ENCODE results near the gene P2RY14.
A peak's percentile ranks its signal among the peaks of the same experiment; 100 is the strongest.

The P2RY14 gene

GRCh38 chr3:151213151-151213550, 65.2 kb downstream of the P2RY14 start:
- ATAC-seq, result no peak

DNA sequence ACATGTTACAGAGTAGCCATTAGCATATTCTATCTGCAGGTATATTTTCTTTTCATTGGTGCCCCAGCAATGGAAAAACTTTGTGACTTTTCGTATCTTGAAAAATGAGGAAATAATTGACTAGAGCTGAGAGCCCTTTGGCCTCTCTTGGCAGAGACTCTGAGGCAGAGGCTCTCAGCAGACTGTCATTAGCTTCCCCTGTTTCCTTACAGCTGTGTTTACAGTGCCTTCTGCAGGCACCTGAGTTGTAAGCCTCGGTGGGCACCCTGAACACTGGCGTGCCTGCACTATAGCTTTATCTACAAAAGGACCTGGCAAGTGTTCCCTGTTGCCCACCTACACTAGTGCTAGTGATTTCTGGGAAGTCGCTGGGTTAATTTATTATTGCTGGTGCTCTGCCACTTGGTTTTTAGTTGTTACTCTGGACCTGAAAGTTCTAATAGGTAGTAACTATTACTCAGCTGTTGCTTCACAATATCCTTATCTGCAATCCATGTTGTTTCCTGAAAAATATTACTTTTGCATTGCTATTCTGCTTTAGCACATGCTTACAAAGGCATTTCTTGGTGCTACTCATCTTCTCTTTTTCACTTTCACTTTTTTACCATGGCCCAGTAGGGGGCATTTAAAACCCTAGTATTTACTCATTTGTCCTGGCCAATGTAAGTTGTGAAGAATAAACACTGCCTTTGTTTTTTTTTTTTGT, 67.5 kb downstream of the P2RY14 start:
- ATAC-seq, result no peak

DNA sequence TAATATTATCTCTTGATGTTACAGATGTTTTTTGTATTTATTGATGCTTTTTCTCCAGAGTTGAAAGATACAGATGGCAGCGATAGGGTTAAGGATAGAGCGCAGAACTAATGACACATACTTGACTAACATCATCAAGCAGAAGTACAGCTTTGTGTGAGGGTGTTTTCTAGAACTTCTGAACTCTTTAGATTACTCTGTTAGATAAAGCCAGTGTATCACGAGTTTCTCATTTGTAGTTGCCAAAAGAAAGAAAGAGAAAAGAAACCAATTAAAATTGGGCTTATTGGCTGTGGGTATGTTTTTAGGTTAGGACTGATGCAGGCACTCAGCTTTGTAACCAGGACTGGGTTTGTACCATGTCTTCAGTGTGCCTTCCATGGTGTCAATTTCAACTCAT, 68.7 kb downstream of the P2RY14 start:
- peak; percentile 81 to 85 for ATAC-seq

GRCh38 chr3:151206201-151206600, 72.1 kb downstream of the P2RY14 start:
- peak; percentile 9 to 13 for ATAC-seq

- no peak for ATAC-seq
These were observed 72.9 kb downstream of the P2RY14 start for GRCh38 chr3:151205482-151205881.

GRCh38 chr3:151204530-151205402, 73.6 kb downstream of the P2RY14 start:
- ATAC-seq, result peak; percentile 17 to 18

- ATAC-seq, result peak; percentile 72
These were observed 75.3 kb downstream of the P2RY14 start, which contains the start of gene GPR171 for GRCh38 chr3:151203051-151203420. GPR171 (minus strand) TSS chr3:151203216; CDS start chr3:151199386, 3,830 bp downstream.

- no peak for ATAC-seq
These were observed 77.2 kb downstream of the P2RY14 start for GRCh38 chr3:151201051-151201730.

DNA sequence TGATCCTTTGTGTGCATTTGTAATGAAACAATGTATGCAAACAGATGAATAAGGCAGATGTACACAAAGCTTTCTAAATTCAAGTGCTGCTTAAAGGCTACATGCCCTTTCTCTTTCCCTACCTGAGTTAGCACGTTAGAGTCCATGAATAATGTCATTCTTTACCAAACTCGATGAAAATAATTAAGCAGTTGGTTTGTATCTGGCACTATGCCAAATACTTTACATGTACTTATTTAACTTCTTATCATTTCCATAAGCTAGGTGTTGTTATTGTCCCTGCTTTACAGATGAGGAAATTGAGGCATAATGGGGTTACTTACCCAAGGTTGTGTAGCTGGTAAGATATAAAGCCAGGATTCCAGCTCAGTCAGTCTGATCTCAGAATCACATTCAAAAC, 77.8 kb downstream of the P2RY14 start:
- no peak for ATAC-seq

DNA sequence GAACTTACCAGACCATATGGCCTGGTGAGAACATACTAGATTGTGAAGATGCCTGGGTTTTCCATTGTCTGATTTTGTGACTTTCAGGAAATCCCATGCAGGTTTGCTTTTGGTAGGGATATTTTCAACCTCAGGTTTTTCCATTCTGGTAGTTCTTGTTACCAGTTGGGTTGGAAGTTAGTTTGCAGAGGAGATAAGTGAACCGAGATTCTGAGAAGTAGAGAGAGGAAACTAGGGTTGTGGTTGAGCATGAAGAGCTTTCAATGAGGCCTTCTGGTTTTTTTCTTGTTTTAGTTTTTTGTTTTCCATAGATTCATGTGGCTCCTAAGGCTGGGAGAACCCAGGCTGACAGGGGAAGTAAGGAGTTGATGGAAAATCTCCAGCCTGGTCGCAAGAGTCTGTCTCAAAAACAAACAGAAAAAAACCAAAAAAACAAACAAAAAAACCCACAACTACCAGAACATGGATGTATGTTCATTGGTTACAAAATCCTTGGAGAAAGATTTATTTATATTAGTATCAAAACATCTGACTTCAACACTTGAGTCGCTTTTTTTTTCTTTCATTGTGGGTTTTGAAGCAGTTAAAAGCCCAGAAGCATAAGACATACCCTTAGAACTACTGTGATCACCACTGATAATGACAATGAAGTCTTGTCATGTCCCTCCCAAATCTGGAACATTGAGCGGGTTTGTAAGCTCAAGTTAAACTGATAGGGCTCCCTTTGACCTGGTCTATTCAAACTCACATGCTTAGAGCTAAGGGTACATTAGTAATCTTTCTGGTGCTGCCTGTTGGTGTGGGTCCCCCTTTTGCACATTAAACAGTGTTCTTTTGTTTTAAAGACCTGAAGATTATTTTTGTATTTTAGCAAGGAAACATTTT, 78.5 kb downstream of the P2RY14 start:
- no peak for ATAC-seq

DNA sequence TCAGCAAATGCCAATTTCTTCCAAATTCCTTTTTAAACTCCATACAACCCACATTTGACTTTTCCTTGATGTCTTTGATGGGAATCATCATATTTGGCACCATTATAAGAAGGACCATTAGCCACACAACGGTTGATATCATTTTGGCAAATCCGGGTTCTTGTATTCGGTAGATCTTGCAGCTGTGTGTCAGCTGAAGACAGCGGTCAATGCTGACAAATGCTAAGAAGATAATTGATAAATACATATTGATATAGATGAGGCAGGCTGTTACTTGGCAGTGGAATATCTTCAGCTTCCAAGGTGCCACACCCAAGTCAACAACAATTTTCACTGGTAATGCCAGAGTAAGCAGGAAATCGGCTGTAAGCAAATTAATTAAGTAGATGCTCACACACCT, 79.5 kb downstream of the P2RY14 start:
- no peak for ATAC-seq

DNA sequence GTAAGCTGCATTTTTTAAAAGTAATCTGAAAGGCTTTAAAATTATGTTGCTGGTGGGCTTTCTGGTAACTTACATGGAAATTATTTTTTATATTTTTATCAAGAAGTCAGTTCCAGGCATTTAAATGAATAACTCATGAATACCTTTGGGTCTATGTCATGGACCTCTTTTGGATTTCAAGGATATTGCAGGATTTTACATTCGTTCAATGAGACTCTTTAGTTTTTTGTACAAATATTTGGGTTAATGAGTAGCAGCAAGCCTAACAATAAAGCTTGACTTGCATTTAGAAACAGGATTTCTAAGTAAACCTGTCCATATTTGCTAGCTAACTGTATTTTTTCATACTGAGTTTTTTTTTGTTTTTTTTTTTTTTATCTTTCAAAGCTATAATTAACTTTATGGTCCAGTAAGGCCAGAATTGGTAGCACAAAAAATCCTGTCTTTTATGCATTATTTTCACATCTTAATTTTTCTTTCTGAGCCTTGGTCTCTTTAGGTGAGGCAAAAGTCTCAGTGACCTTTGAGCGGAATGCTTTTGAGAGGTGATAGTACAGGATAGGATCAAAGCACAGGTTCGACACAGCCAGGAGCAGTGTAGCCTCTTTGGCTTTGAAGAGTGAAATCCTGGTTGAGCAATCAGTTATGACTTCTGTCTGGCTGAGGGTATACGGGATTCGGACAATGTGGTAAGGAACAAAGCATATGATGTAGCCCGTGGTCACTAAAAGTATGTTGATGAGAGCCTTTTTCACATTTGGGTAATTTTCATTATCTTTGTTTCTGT, 80.2 kb downstream of the P2RY14 start:
- ATAC-seq, result no peak

GRCh38 chr3:151197228-151197627, 81.1 kb downstream of the P2RY14 start:
- ATAC-seq, result no peak

- no peak for ATAC-seq
These were observed 81.9 kb downstream of the P2RY14 start for GRCh38 chr3:151196434-151196833.

GRCh38 chr3:151195826-151196225, 82.5 kb downstream of the P2RY14 start:
- no peak for ATAC-seq

GRCh38 chr3:151192545-151192944, 85.8 kb downstream of the P2RY14 start:
- ATAC-seq, result no peak

GRCh38 chr3:151191095-151191494, 87.2 kb downstream of the P2RY14 start:
- peak in 1 of 2 donors; percentile 51 for ATAC-seq

DNA sequence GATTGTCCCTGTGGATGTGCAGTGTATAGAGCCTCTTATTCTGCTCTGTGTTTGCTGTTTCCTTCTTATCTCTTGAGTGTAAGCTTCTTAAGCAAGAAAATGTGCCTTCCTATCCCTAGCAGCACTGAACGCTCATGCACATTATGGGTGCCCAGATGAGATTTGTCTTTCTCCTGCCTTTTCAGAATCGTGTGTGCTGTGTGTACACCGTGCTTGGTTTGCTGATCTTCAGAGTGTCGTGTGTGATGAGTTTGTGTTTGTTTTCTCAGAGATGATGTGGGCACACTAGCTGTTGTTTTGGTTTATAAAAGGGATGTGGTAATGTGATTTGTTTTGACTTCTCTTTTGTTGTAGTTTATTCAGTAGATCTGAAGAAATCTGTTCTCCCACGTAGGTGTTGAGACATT, 95.1 kb downstream of the P2RY14 start:
- peak; percentile 61 to 68 for ATAC-seq

GRCh38 chr3:151182349-151183079, 95.8 kb downstream of the P2RY14 start:
- no peak for ATAC-seq

DNA sequence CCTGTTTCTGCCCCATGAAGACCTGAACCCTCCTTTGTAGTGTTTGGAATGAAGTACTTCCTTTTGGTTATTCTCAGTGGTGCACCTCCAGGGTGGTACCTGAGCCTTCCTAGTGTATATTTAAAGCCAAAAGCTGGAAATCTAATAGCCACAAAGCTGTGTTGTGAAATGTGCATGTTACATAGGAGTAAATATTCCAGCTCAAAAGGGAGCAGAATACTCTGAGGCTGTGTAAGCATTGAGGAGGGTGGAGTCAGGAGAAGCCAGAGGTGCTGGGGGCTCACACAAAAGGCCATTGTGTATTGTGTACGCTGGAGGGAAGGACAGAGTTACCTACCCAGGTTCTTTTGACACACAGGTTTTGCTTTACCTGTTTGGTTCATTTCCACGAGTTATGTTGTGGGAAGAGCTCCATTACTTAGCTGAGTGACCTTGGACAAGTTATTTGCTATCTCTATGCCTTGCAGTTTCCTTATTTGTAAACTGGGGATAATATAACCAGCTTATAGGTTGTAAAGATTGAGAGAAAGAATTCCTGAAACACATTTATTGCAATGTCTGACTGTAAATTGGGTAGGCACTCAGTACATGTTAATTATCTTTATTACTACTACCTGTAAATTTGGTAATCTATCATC, 100.0 kb downstream of the P2RY14 start:
- no peak for ATAC-seq

Measured in activated CD4-positive, CD25-positive, alpha-beta regulatory T cell treated with anti-CD3 and anti-CD28 coated beads, Interleukin-2, amount 50 U/mL, for 24 hours (primary cell).